GM13976 (cell line): ENCODE measurements around the gene CD164L2.

Experiments
- DNase-seq: peaks from one replicate; pipeline ENCODE4 v3.0.0; 2012; ENCODE audit warnings: low spot score
- CTCF ChIP-seq: IDR thresholded peaks from 2 replicates; pipeline ENCODE4 v1.5.1; 2012; ENCODE audit warnings: borderline replicate concordance, mild to moderate bottlenecking; ENCODE audit not compliant: insufficient read depth; ENCODE audit errors: extremely low read depth, missing control alignments, control extremely low read depth
- in situ Hi-C: fragments of 300-500 bp; cut with MboI; formaldehyde crosslinking; loops from one replicate; pipeline ENCODE4 v1.12.0; 2022; ENCODE audit warnings: low sequenced_read_pairs, mixed read lengths, inconsistent platforms; ENCODE audit not compliant: unreplicated experiment

The CD164L2 gene

DNA sequence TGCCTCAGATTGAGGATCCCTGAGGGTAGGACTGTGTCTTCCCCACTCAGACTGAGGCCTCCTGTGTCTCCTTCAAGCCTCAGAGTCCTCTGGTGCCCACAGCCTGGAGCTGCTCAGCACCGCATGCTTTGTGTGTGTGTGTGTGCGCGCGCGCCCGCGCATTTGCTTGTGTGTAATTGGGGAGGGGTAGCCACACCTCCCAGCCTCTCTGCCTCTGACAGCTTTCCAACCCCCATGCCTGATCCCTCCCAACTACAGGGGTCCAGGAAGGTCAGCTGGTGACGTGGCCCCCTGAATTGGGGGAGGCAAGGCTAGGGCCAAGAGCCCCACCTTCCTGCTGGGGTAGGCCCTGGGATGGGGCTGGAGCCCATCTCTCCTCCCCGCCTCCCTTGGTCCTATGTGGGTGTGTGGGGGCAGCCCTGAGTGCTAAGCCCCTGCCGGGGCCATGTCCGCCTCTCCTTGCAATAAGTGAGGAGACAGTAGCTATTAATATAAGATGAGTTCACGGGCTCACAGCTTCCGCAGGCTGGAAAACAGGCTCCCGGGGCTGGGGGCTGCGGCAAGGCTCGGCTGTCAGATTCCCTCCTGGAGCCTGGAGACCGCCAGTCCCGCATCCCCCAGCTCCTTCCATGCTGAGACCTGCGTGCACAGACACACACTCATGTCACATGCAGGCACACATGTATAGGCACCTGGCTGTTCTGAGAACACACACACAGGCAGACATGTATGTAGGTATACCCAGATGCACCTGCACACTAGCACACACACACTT, 16.3 kb upstream of the CD164L2 start:
- TF ChIP-seq CTCF = no peak
- no peak for DNase-seq
- in situ Hi-C loops = loop anchor here (10.0 kb wide), 2 partner anchors 205 to 265 kb away; partner anchors contain the start of gene AHDC1

DNA sequence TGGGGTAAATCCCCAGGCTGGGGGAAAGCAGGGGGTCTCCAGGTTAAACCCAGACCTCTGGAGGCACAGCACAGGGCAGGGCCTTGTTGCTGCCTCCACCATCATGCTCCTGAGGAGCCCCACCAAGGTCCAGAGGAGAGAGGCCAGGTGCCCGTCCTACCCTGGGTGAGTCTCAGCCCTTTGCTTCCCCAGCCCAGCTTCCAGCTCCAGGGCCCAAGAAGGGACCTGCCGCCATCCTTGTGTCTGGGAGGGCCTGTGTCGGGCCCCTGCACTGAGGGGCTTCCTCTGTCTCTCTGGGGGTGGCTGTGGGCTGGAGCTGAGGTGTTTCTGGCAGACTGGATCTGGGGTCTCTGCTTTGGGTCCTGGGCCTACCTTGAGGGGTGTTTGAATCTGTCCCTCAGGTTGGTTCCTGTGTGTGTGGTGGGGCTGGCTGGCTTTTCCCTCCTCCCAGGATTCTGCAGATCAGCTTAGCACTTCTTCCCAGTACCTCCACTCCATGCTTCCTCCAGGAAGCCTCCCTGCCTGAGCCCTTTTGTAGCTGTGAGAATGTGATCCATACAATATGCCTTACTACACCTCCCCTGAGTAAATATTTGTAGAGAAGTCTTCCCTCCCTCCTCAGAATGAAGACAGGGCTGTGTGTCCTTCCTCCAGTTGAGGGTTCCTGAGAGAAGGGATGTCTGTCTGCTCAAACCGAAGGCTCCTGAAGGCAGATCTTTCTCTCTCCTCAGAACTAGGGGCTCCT, 15.4 kb upstream of the CD164L2 start:
- TF ChIP-seq CTCF = no peak
- in situ Hi-C loops = loop anchor here (10.0 kb wide), 2 partner anchors 206 to 266 kb away; partner anchors contain the start of gene AHDC1

DNA sequence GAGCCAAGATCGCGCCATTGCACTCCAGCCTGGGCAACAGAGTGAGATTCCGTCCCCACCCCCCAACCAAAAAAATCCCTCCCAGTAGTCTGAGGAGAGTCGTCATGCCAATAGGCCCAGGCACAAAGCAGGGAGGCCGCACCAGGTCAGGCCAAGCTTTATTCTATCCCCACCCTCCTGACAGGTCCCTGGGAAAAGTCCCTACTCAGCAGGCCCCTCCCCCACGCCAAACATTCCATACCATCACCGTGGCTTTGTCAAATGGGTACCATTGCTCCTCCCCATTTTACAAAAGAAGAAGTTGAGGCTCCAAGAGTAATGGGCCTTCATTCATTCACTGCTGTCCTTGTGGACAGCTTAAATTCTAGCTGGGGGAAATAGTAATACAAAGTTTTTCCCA, 14.6 kb upstream of the CD164L2 start:
- DNase-seq = no peak
- no peak for TF ChIP-seq CTCF
- in situ Hi-C loops = loop anchor here (10.0 kb wide), 2 partner anchors 207 to 267 kb away; partner anchors contain the start of gene AHDC1

More for the DNA sequence above, 15.4 kb upstream of the CD164L2 start:
- DNase-seq = no peak

DNA sequence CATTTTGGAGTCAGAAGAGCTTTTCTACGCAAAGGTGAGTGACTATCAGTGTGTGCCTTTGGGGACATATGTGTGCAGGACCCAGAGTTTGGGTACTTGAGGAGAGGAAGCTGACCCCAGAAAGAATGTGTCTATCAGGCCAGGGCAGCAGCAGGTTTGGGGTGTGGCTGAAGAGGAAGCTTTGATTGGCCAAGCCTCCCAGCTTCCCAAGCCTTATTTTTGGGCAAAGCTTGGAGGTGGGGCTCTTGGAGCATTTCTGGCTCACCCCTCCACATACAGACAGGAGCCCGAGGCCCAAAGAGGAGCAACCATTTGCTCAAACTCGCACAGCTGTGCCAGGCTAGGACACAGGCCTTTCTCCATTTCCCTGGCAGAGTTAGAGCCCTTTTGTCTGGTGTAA, 14.0 kb upstream of the CD164L2 start:
- no peak for TF ChIP-seq CTCF
- in situ Hi-C loops = loop anchor here (10.0 kb wide), 2 partner anchors 208 to 268 kb away; partner anchors contain the start of gene AHDC1
- DNase-seq = no peak

DNA sequence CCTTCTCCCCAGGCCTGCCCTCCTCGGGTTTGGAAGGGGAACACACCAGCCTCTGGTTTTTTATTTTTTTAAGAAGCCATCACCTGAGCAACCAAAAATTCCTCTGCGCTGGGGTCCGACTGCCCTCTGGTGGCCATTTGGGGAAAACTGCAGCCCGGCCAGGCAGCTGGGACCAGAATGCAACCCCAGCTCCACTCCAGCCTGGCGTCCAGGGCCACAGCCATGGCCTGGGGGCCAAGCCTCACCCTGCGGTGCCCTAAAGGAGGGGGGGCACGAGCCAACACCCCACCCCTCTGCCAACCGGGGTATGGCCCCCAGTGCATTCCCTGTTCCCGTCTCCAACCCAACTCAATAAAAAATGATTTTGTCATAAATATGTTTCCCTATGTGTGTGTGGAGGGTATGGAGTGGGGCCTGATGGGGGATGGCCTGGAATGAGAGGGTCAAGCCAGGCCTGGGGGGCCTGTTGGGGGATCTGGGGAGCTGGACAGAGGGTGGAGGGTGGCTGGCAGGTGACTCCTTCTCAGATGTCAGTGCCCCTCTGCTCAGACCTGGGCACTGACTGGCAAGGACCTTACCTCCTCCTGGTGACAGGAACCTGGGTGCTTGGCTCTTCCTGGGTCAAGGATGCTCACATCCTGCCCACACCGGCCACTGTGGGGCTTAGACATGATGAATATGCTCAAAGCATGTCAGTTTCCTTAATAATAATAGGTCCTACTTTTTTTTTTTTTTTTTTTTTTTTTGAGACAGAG, 12.5 kb upstream of the CD164L2 start:
- peak; percentile 97 for TF ChIP-seq CTCF
- peak; percentile 91 for DNase-seq
- in situ Hi-C loops = loop anchor here (10.0 kb wide), 2 partner anchors 209 to 269 kb away; partner anchors contain the start of gene AHDC1

DNA sequence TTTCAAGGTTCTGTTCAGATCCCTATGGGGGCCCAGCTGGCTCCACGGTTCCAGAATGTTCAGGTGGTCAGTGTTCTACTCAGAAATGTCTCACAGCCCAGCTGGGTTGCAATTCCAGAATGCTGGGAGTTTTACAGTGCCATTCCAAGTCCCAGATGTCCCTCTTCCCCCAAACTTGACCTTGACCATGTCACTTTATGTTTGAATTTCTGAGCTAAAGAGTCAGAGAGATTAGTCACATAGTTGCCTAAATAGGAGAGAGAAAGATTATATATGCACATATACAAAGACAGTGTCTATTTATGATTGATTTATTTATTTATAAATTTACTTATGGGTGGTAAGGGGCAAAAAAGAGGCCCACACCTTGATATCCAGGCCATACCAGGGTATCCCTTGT, 11.8 kb upstream of the CD164L2 start:
- in situ Hi-C loops = loop anchor here (5.0 to 10.0 kb wide), 3 partner anchors 98 to 270 kb away; partner anchors contain the start of gene AHDC1
- no peak for TF ChIP-seq CTCF
- DNase-seq = no peak
